HG03342 (cell line): ENCODE results near the gene TOMM40L.

Experiments used
- ATAC-seq: cut with Tn5 transposase; IDR thresholded peaks from one replicate; pipeline ENCODE4 v1.9.1; 2021; ENCODE audit warnings: mild to moderate bottlenecking, moderate library complexity; ENCODE audit not compliant: unreplicated experiment

TOMM40L gene

DNA sequence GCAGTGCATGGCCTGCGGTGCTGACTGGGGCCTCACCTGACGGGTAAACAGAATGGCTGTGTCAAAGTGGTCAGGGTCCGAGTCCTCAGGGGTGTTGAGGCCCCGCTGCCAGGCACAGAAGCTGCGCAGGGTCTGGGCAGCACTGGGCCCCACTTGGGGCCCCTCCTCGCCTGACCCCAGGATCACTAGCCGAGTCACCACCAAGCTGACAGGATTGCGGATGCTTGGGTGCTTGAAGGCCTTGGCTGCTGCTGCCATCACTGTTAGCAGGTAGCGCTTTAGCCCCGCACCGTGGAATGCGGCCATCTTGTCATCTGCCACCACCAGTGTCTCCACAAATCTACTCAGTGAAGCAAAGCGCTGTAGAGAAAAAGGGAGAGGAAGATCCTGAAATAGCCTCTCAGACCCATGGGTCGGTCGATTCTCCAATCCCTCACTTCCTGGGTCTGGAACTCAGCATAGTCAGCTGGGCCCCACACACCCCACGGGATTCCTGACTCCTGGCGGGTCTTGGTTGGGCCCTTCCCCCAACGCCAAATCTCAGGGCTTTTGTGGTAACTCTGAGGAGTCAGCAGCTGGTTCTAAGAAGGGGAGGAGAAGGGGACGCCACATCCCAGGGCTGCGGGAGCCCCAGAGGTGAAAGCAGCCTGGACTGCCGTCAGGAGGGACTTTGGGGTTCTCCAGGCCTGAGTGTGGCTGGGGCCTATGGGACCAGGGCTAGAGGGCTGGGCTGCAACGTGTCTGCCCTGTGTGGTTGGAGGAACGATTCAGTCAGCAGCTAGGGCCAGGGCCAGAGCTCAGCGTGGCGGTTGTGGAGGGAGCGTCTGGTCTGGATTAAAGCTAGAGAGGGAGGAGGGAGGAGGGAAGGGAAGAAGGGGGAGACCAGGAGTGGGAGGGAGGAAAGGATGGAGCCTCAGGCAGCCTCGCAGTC is 29.1 kb upstream of the TOMM40L start:
- ATAC-seq: no peak

DNA sequence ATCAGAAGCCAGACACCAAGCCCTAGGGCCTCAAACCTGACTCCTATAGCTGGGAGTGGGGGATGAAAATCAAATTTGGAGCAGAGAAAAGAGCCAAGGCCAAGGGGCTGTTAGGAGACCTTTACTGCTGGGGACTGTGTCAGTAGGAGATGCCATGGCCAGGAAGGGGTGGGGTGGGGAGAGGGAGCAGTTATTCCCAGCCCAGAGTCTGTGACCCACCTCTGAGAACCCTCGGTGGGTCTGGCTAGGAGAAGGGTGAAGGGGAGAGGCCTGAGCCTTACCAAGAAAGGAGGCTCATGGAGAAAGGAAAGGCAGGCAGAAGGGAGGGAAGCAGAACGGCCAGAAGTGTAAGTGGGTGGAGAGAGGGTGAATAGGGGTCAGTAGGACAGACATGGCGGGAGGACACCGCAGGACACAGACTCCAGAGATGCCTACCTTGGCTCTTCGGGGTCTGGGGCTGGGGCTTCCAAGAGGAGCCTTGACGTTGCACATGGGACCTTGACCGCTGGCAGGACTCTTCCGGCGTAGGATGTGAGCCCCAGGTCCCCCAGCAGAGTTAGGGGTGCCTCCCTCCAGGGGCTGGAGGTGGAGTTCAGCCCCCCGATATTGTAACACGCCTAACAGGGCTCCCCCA is 28.2 kb upstream of the TOMM40L start:
- no peak for ATAC-seq

DNA sequence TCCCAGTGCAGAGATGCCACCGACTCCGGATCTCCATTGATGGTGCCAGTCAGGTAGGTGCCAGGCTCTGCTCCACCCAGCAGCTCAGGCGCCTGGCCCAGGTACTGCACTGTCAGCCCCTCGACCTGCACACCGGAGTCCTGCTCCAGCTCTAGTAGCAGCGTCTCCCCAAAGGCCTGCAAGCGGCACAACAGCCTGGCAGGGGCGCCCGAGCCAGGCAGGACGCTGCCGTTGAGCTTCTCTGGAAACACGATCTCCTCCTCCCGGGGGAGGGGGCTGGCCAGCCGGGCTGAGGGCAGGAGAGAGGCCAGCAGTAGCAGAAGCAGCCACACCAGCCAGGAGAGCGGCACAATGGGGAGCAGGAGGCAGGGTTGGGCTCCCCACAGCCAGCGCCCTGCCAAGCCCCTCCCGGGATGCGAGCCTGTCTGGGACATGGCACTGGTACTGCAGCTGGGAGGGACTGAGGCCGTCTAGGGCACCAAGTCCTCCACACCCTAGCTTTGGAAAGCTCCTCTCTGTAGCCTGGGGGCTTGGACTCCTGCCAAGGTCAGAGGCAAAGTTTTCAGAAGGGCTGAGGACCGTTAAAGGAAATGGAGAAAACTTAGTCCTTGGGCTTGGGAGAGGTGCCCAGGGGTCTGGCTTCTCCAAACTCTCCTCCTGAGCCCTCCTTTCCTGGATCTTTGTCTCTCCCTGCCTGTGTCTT is 27.5 kb upstream of the TOMM40L start:
- no peak for ATAC-seq

DNA sequence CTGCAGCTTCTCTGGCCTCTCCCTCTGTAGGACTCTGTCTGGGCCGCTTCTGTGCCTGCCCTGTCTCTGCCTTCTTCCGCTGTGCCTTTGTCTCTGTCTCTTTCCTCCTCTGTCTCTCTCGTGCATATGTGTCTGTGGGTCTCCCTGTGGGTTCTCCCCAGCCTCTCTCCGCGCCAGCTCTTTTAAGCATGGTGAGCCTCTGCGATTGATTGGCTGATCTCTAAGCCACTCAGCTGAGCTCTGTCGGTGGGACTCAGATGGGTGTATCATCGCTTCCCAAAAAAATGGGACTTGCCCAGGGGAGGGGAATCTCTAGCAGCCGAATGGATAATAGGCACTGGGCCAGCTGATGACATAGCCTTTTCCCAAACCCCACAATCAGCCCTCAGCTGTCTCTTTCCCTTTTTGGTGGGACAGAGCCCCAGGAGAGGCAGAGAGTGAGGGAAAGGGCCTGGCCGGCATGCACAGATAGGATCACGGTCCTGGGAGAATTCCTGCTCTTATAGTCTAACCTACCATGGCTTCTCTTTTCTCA is 26.9 kb upstream of the TOMM40L start, which contains the start of gene ADAMTS4:
TSS of gene ADAMTS4 (minus strand) at position 158 of the 535 bp plus-strand sequence. CDS start 427 bp downstream, outside the sequence.
- ATAC-seq: no peak

DNA sequence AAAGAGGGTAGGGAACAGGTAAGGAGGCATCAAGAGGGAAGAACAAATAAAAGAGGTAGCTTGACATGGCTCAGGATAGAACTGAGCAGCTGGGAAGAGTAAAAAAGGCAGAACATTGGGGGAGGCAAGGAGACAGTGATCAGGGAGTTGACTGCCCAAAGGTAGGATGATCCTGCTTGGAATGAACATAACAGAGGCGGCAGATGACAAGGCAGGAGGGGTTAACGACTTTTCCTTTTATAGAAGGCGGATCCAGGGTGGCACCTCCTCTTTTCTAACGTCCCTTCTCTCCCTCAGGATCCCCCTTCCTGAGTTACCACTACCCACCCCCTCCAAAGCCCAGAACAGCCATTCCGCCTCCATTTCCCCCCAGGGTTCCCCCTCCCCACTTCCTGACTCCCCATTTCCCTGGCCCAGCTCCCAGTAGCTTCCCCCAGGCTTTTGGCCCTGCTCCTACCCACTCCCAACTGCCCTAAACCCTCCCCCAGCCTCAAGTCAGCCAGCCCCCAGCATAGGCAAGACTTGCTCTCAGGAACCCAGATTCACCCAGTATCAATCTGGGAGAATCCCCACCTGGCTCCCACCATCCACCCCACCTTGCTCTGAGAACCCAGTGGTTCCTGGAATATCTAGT is 26.2 kb upstream of the TOMM40L start:
- ATAC-seq: no peak

DNA sequence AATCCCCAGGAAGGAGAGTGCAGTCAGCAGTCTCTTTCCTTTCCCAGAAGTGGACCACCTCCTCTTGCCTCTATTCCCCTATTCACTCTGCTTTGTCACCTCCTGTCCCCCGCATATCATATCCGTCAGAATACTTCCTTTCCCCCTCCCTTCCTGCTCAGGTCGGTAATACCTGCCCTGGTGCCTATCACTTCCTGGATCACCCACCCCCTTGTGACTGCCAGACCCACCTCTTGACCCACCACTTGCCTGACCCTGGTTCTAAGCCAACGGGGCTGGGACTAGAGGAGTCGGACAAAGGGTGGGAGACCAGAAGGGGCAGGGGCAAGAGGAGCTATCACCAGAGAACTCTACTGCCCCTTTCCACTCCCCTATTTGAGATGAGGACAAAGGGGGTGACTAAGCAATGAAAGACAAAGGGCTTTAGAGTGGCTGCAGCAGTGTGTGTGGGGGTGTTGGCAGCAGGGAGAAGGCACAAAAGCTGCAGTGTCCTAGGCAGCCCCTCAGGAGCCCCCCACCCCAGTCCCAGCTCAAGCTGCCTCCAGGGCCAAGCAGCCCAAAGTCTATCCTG is 25.4 kb upstream of the TOMM40L start:
- ATAC-seq: no peak

DNA sequence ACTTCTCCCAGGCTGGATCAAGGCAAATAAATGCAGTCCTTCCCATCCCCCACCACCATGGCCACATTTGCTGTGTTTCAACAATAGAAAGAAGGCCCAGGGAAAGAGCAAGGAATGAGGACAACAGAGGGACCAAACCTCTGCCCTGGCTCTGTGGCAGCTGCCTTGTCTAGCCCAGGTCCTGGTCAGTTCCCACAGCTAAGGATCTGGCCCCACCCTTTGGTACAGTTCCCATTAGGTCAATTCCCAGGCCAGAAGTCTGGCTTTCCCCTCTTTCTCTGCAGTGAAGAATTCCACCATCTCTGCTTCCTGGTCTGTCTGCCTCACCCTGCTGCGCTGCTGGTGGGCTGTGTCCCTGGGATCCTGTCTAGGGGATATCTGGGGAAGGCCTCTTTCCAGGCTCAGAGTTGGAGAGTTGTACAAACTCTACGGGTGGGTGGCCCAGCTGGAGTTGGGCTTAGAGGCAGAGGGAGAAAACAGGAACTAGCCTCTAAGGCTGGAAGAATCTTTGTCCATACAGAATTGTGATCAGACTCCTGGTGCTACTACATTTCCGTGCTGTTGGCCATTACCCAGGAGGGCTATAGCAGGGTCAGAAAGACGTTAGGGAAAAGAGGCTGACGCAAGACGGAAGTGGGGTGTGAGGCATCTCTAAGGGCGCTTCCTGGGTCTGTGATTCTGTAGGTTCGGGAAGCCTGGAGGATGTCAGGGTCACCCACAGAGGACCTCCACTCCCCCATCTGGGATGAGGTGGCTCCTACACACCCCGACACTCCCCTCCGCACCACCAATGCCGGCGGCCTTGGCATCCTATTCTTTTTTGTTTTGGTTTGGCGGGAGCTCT is 24.6 kb upstream of the TOMM40L start:
- ATAC-seq: no peak

DNA sequence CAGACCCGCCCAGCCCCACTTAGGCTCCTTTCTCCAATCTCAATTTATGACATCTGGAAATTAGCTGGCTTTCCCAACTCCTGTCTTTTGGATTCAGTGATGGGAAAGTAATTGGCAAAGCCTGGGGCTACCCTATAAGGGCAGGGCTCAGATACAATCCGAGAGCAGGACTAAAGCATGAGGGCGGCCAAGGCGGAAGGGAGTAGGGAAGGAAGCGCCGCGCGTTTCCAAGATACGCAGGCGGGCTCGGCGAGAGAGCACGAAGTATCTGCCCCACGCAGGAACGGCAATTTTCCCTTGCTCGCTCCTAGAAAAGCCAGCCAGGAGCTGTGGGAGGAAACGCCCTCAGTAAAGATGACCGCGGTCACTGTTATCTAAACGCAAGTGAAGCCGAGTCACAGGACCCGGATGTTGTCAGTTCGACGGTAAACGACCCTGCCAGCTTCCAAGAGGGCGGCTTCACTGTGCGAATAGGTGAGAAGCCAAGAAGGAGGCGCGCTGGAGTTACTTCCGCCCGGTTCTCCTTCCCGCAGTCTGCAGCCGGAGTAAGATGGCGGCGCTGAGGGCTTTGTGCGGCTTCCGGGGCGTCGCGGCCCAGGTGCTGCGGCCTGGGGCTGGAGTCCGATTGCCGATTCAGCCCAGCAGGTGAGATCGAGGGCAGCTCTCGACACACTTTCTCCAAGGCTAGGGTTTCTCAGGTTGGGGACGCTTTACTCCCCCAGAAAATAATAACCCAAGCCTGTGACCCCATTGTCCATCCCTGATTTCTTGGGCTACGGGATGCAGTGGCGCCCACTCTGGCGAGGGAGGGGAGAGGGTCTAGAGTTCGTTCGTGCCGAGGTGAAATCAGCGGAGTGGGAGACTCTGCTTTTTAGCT is 23.8 kb upstream of the TOMM40L start, which contains the start of gene NDUFS2:
TSS of gene NDUFS2 (plus strand) at position 532 of the 877 bp plus-strand sequence. CDS start at position 551, 19 bp downstream.
- ATAC-seq: peak; percentile 98

DNA sequence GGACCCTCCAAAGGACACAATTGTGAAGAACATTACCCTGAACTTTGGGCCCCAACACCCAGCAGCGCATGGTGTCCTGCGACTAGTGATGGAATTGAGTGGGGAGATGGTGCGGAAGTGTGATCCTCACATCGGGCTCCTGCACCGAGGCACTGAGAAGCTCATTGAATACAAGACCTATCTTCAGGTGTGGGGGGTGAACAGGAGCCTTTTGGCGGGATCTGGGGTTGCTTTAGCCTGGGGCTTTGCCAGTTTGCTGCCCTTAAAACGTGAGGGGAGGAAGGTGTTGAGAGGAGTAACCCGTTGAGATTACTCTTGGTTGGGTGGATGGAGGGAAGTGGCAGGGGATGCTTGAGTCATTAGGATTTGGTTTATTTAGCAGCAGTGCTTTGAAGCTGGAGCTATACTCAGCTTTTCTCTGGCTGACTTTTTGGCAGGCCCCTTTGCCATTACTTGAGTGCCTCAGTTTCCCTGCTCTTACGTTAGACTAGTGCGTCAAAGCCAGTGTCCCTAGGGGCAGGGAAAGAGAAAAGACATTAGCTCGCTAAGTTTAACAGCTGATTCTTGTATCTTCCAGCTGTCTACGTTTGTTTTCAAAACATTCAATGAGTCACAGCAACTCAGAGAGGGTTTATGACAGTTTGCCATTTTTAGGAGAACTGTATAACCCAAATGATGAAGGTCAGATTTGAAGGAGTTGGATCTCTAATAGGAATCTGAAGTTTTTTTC is 19.3 kb upstream of the TOMM40L start:
- no peak for ATAC-seq

DNA sequence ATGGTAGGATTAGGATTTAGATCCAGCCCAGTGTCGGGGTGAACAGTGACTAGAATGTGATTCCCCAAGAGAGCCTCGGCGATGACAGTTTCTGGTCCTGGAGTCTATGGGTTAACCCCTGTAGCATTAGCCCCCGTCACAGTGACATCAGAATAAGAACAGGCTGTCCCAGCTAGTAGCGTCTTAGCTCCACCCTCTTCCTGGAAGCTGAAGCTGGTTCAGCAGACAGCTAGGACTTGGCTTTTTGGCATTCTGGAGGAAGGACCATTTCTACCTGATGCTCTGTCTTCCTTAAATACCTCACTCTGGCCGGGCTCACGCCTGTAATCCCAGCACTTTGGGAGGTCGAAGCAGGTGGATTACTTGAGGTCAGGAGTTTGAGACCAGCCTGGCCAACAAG is 18.7 kb upstream of the TOMM40L start:
- no peak for ATAC-seq

DNA sequence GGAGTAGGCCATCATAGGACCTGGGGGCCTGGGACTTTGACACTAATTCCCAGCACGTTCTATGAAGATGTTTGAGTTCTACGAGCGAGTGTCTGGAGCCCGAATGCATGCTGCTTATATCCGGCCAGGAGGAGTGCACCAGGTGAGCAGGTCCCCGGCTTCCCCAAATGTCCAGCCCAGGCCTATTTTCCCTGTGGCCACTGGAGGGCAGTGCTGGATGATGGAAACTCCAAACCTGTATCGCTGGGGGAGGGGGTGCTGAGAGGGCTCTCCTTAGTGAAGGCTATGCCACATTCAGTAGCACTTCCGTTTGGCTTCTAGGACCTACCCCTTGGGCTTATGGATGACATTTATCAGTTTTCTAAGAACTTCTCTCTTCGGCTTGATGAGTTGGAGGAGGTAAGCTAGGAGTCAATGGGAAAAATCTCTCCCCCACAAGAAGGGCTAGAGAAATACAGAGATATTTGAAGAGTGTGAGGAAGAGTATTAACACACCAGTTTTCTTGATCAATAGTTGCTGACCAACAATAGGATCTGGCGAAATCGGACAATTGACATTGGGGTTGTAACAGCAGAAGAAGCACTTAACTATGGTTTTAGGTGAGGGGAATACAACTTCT is 16.0 kb upstream of the TOMM40L start:
- ATAC-seq: no peak

DNA sequence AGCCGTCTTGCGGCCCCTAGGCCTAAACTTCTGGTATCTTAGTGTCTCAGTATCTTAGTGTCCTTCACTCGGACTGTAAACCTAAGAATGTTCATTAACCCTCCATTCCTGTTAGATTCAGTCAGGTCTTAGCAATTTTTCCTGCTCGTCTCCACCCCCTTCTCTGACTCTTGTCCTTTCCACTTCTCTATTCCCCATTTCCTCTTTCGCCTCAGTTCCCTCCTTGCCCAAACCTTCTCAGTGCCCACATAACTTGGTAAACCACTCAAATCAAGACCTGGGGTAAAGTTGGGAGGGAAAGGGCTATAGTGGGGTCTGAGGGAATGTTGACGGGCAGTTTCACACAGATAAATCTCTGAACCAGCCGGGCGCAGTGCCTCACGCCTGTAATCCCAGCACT is 11.5 kb upstream of the TOMM40L start:
- no peak for ATAC-seq

DNA sequence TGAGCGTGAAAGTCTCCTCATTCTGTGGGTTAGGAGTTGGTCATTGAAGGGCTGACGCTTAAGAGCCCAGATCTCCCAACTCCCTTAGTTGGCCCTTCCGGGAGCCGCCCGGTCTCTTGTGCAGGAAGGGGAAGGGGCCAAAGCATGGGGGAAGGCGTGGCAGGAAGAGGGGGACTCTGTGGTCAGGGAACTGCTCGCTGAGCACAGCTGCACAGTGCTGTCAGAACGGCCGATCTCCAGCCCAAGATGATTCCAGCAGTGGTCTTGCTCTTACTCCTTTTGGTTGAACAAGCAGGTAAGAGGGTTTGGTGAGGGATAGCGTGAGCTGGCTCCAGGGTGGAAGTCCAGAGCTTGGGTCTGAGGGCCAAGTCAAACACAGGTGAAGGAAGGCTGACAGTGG is 10.8 kb upstream of the TOMM40L start, which contains the start of gene FCER1G:
TSS of gene FCER1G (plus strand) at position 220 of the 400 bp plus-strand sequence. CDS start at position 247, 27 bp downstream.
- ATAC-seq: no peak

DNA sequence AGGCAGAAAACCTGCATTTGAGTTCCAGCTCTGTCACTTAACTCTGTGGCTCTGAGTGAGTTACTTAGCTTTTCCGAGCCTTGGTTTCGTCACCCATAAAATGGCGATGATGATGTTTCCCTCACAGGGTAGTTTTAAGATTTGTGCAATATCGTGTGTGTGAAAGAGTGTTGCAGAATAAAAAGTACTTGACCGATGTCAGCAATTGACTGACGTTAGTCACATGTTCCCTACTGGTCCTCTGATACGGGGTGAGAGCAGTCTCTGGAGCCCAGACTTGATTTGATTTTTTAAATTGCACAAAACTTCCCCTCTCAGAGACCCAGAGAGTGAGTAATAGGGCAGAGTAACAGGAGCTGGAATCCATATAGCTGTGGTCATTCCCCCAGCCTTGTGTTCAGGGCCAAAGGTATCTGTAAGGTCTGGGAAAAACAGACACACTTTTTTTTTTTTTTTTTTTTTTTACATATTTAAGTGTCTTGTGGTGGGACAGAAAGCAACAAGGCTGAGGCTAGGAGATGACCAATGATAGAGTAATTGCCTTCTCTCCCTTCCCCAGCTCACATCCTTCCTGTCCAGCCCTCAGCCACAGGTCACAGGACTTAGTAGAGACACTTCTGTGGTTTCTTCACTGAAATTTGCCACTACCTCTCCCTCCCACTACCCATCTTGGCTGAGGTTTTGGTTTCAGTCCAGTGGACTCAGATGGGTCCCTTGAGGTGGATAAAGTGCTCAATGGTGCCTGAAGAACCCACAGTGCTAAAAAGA is 8.7 kb upstream of the TOMM40L start:
- peak; percentile 80 for ATAC-seq

DNA sequence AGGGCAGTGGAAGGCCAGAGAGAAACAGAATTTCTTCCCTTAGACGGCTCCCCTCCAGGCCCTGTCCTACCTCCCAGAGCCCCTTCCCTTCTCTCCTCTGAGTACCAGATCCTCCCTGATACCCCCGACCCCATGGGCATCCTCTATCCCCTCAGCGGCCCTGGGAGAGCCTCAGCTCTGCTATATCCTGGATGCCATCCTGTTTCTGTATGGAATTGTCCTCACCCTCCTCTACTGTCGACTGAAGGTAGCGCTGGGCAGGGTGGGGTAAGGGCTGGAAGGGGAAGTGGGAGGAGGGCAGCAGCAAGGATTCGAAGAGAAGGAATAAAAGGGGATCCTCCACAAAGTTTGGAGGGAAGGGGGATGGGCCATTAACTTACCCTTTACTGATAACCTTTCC is 8.0 kb upstream of the TOMM40L start:
- ATAC-seq: no peak

DNA sequence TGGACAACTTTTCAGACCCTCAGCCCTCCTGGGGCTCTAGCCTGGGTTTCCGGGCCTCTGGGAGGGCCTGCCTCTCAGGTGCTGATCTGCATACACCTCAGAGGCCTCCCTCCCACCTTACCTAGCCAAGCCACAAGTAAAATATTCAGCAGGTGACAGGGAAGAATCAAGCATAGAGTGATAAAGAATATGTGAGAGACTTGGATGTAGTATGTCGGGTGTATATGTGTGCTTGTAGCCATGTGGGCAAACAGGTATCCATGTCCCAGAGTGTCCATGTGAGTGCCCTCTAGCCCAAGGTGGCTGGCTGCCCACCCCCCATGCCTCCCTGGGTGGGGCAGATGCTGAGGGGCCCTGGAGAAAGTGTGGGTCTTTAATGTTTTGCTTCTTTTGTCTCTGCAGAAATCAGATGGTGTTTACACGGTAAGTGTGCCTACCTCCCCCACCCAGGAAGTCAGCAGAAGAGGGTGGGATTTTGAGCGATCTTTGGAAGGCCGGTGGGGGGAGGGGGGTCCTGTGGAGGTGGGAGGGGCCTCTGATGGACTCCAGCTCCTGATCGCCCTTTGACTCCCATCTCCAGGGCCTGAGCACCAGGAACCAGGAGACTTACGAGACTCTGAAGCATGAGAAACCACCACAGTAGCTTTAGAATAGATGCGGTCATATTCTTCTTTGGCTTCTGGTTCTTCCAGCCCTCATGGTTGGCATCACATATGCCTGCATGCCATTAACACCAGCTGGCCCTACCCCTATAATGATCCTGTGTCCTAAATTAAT is 7.4 kb upstream of the TOMM40L start:
- ATAC-seq: no peak
